ENCODE results near the gene SAMD1. TPM values are rescaled to one million over a fixed set of nuclear protein-coding genes. Genes with fewer than 3 reads are reported as not detected.

Gene SAMD1
- total and polyA plus RNA-seq, 2 of the 13 experiments (the other 11 are each of a cell fraction or from before 2014, with no cell fraction given) = 17.5 to 45.0 TPM

DNA sequence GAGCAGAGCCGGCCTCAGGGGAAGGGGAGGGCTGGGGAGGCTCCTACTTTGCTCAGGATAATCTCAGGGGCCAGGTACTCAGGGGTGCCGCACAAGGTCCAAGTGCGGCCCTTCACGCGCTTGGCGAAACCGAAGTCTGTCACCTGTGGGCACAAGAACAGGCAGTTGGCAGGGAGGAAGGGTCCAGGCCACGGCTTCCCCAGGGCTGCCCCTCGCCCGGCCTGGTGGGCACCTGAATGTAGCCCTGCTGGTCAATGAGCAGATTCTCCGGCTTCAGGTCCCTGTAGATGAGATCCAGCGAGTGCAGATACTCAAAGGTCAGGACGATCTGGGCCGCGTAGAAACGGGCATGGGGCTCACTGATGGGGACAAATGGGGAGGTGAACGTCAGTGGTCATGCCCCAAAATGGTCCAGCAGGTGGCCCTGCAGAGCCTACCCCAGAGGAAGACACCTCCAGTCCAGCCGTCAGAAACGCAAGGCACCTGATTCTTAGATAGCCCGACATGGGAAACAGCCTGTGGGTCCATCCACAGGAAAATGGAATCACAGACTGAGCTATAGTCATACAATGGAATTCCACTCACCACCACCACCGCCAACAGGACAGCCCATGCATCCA lies 7.1 kb upstream of the SAMD1 start (continued):
- TF ChIP-seq KAT7 (CRISPR knock-in tag; IDR thresholded peaks at IDR 0.05; ENCODE audit: borderline replicate concordance) = no peak
- TF ChIP-seq, protein P1, sequence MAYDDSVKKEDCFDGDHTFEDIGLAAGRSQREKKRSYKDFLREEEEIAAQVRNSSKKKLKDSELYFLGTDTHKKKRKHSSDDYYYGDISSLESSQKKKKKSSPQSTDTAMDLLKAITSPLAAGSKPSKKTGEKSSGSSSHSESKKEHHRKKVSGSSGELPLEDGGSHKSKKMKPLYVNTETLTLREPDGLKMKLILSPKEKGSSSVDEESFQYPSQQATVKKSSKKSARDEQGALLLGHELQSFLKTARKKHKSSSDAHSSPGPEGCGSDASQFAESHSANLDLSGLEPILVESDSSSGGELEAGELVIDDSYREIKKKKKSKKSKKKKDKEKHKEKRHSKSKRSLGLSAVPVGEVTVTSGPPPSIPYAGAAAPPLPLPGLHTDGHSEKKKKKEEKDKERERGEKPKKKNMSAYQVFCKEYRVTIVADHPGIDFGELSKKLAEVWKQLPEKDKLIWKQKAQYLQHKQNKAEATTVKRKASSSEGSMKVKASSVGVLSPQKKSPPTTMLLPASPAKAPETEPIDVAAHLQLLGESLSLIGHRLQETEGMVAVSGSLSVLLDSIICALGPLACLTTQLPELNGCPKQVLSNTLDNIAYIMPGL (CRISPR knock-in tag; IDR thresholded peaks at IDR 0.05; ENCODE audit: borderline replicate concordance in 1 of 2, low read depth in 1 of 2) = no peak
- TF ChIP-seq RARA (CRISPR knock-in tag; IDR thresholded peaks at IDR 0.05) = no peak
- no peak for TF ChIP-seq RFX1 (IDR thresholded peaks at IDR 0.05)
- no peak for TF ChIP-seq GTF2F1 (IDR thresholded peaks at IDR 0.05; ENCODE audit: low read length)
- TF ChIP-seq, protein P2, sequence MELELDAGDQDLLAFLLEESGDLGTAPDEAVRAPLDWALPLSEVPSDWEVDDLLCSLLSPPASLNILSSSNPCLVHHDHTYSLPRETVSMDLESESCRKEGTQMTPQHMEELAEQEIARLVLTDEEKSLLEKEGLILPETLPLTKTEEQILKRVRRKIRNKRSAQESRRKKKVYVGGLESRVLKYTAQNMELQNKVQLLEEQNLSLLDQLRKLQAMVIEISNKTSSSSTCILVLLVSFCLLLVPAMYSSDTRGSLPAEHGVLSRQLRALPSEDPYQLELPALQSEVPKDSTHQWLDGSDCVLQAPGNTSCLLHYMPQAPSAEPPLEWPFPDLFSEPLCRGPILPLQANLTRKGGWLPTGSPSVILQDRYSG (CRISPR knock-in tag; IDR thresholded peaks at IDR 0.05) = no peak
- TF ChIP-seq, protein P3, sequence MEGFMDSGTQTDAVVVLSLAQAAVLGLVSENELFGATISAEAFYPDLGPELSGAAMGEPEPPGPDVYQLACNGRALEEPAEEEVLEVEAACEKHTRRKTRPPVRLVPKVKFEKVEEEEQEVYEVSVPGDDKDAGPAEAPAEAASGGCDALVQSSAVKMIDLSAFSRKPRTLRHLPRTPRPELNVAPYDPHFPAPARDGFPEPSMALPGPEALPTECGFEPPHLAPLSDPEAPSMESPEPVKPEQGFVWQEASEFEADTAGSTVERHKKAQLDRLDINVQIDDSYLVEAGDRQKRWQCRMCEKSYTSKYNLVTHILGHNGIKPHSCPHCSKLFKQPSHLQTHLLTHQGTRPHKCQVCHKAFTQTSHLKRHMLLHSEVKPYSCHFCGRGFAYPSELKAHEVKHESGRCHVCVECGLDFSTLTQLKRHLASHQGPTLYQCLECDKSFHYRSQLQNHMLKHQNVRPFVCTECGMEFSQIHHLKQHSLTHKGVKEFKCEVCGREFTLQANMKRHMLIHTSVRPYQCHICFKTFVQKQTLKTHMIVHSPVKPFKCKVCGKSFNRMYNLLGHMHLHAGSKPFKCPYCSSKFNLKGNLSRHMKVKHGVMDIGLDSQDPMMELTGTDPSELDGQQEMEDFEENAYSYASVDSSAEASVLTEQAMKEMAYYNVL (CRISPR knock-in tag; IDR thresholded peaks at IDR 0.05; ENCODE audit: borderline replicate concordance) = no peak
- TF ChIP-seq BRD4 (CRISPR knock-in tag; IDR thresholded peaks at IDR 0.05) = no peak
